Hepatocyte (in vitro differentiated cells): ENCODE measurements around the gene PIBF1. TPM values are rescaled to one million over a fixed set of nuclear protein-coding genes. Genes with fewer than 3 reads are reported as not detected.

ENCODE experiments used
- DNase-seq: peaks from one replicate; pipeline ENCODE4 v3.0.0-alpha.2; 2016; ENCODE audit warnings: low spot score
- H2AFZ ChIP-seq: fragments of 200-600 bp; sonication (generic); 2 replicates; pipeline ENCODE4 v1.6.0; 2016; ENCODE audit warnings: antibody characterized with exemption, mild to moderate bottlenecking
- H3K27ac ChIP-seq: fragments of 200-600 bp; sonication (generic); 2 replicates; pipeline ENCODE4 v1.5.1; 2016; ENCODE audit warnings: mild to moderate bottlenecking
- H3K27me3 ChIP-seq: fragments of 200-600 bp; sonication (generic); 2 replicates; pipeline ENCODE4 v1.6.1; 2016
- H3K36me3 ChIP-seq: fragments of 200-600 bp; sonication (generic); replicated peaks from 2 replicates; pipeline ENCODE4 v1.5.1; 2016; ENCODE audit warnings: low read depth; ENCODE audit not compliant: insufficient read depth
- H3K4me1 ChIP-seq: fragments of 200-600 bp; sonication (generic); 2 replicates; pipeline ENCODE4 v1.5.1; 2016; ENCODE audit warnings: mild to moderate bottlenecking, moderate library complexity; ENCODE audit not compliant: insufficient read depth
- H3K4me2 ChIP-seq: fragments of 200-600 bp; sonication (generic); 2 replicates; pipeline ENCODE4 v1.6.0; 2016
- H3K4me3 ChIP-seq: fragments of 200-600 bp; sonication (generic); 2 replicates; pipeline ENCODE4 v1.5.1; 2016; ENCODE audit warnings: mild to moderate bottlenecking
- H3K79me2 ChIP-seq: fragments of 200-600 bp; sonication (generic); 2 replicates; pipeline ENCODE4 v1.6.0; 2017; ENCODE audit warnings: mild to moderate bottlenecking
- H3K9me2 ChIP-seq: fragments of 200-600 bp; sonication (generic); replicated peaks from 2 replicates; pipeline ENCODE4 v1.6.0; 2017; ENCODE audit warnings: mild to moderate bottlenecking; ENCODE audit not compliant: insufficient read depth
- H3K9me3 ChIP-seq: fragments of 200-600 bp; sonication (generic); 2 replicates; pipeline ENCODE4 v1.5.1; 2016; ENCODE audit warnings: low read depth, mild to moderate bottlenecking
- H4K20me1 ChIP-seq: fragments of 200-600 bp; sonication (generic); 2 replicates; pipeline ENCODE4 v1.6.0; 2016; ENCODE audit warnings: mild to moderate bottlenecking; ENCODE audit not compliant: insufficient read depth, poor library complexity, severe bottlenecking
- CTCF ChIP-seq: fragments of 200-600 bp; sonication (generic); IDR thresholded peaks from 2 replicates; pipeline ENCODE4 v1.5.1; 2016; ENCODE audit warnings: antibody characterized with exemption, mild to moderate bottlenecking; ENCODE audit not compliant: poor library complexity
- EZH2 ChIP-seq: fragments of 200-600 bp; sonication (generic); IDR thresholded peaks from 2 replicates; pipeline ENCODE4 v1.6.1; 2016; ENCODE audit warnings: antibody characterized with exemption, mild to moderate bottlenecking, borderline replicate concordance
- EZH2phosphoT487 ChIP-seq: fragments of 200-600 bp; sonication (generic); IDR thresholded peaks from one replicate; pipeline ENCODE4 v1.6.1; 2018; ENCODE audit warnings: antibody characterized with exemption, mild to moderate bottlenecking, low read depth, moderate library complexity; ENCODE audit not compliant: unreplicated experiment, severe bottlenecking
- WGBS: methylation state at CpG from one replicate; pipeline ENCODE4 v1.1.6; 2016; ENCODE audit warnings: low lambda C conversion rate; ENCODE audit errors: missing lambda C conversion rate; 5-methylcytosine and 5-hydroxymethylcytosine counted together
- polyA plus RNA-seq: library from polyadenylated mRNA; unstranded; fragments of >200 nt; fragmentation: Nextera tagmentation; extraction: Ambion mirVana; gene quantifications from 2 replicates; pipeline ENCODE4 v1.2.1, GENCODE V29; 2016
- total RNA-seq: library from RNA; depleted of rRNA; stranded (reverse); fragments of >200 nt; gene quantifications from 2 replicates; pipeline ENCODE4 v1.2.3, GENCODE V29; 2014

The PIBF1 gene
- total and polyA plus RNA-seq, 2 experiments from 2014 or later, result 13.1 to 24.5 TPM

- H3K79me2 ChIP-seq, result peaks cover 40% of the 10 kb centered on the region
- peak overlapping the region; percentile 4 for H2AFZ ChIP-seq
These were observed 276.1 kb downstream of the PIBF1 start for GRCh38 chr13:73058064-73058313.

GRCh38 chr13:73058432-73058735 lies 276.5 kb downstream of the PIBF1 start:
- no peak for DNase-seq
- H2AFZ ChIP-seq, result peak overlapping the region; percentile 4
- 3% methylated on average over 7 of the region's 8 CpGs for WGBS
- peak overlapping the region; percentile 31 for H3K4me3 ChIP-seq
- no peaks in the 10 kb centered on the region for H3K36me3 ChIP-seq
- H3K4me2 ChIP-seq, result peak overlapping the region; percentile 80
- TF ChIP-seq CTCF (no peak), EZH2phosphoT487 (no peak), EZH2 (no peak)
- no peaks in the 10 kb centered on the region for H3K9me3 ChIP-seq
- peaks cover 12% of the 10 kb centered on the region for H3K4me1 ChIP-seq
- H3K9me2 ChIP-seq, result no peaks in the 10 kb centered on the region
- H3K27ac ChIP-seq, result peak overlapping the region; percentile 81
- no peaks in the 10 kb centered on the region for H3K27me3 ChIP-seq
- peaks cover 44% of the 10 kb centered on the region for H3K79me2 ChIP-seq
- H4K20me1 ChIP-seq, result peaks cover 6% of the 10 kb centered on the region

More at GRCh38 chr13:73058064-73058313, 276.1 kb downstream of the PIBF1 start:
- Histone ChIP-seq H3K4me3 (peak overlapping the region; percentile 31), H3K9me3 (no peaks in the 10 kb centered on the region), H3K9me2 (no peaks in the 10 kb centered on the region), H3K27me3 (no peaks in the 10 kb centered on the region), H3K36me3 (no peaks in the 10 kb centered on the region), H3K27ac (peak overlapping the region; percentile 81), H3K4me2 (peak overlapping the region; percentile 80), H3K4me1 (peaks cover 12% of the 10 kb centered on the region), H4K20me1 (peaks cover 3% of the 10 kb centered on the region)
- TF ChIP-seq CTCF (no peak), EZH2 (no peak), EZH2phosphoT487 (no peak)
- DNase-seq, result no peak
- WGBS, result 19% methylated on average over 6 of the region's 6 CpGs

- H4K20me1 ChIP-seq, result peaks cover 6% of the 10 kb centered on the region
- no peaks in the 10 kb centered on the region for H3K9me2 ChIP-seq
- peak within 1 kb of the TSS; percentile 92 for H3K27ac ChIP-seq
- peak; percentile 99 for DNase-seq
- H3K27me3 ChIP-seq, result no peaks in the 10 kb centered on the region
- peak within 1 kb of the TSS; percentile 4 for H2AFZ ChIP-seq
- H3K4me2 ChIP-seq, result peak within 1 kb of the TSS; percentile 80
- H3K4me1 ChIP-seq, result peaks cover 17% of the 10 kb centered on the region
- H3K9me3 ChIP-seq, result no peaks in the 10 kb centered on the region
- H3K4me3 ChIP-seq, result peak within 1 kb of the TSS; percentile 62
- peaks cover 49% of the 10 kb centered on the region for H3K79me2 ChIP-seq
- no peak for TF ChIP-seq CTCF
- TF ChIP-seq EZH2phosphoT487, result no peak
- no peak for TF ChIP-seq EZH2
- 2% methylated on average over 75 of the region's 93 CpGs for WGBS
- no peaks in the 10 kb centered on the region for H3K36me3 ChIP-seq
These were observed 277.0 kb downstream of the PIBF1 start, which contains the start of gene KLF5 for GRCh38 chr13:73058736-73059459. Gene KLF5 (plus strand): TSS chr13:73059005. CDS start chr13:73059328, 323 bp downstream.
